SK-N-SH treated with all-trans-retinoic acid at 6 μM for 48 hours (cell line): ENCODE measurements around the gene GNG14.

Source experiments
- ARNTL ChIP-seq: fragments of 450-650 bp; formaldehyde crosslinking; IDR thresholded peaks from 2 replicates; pipeline ENCODE4 v1.5.0; 2020; ENCODE audit warnings: low read depth, mild to moderate bottlenecking, moderate library complexity, borderline replicate concordance
- GLIS3 ChIP-seq: fragments of 250-450 bp; sonication (Bioruptor Pico); IDR thresholded peaks from 2 replicates; pipeline ENCODE4 v1.5.0; 2020; ENCODE audit warnings: mild to moderate bottlenecking, moderate library complexity
- OSR1 ChIP-seq: fragments of 250-450 bp; sonication (Bioruptor Pico); IDR thresholded peaks from 2 replicates; pipeline ENCODE4 v1.8.0; 2022; ENCODE audit warnings: moderate library complexity, mild to moderate bottlenecking, inconsistent platforms
- PATZ1 ChIP-seq: fragments of 250-450 bp; sonication (Bioruptor Pico); IDR thresholded peaks from 2 replicates; pipeline ENCODE4 v1.8.0; 2020; ENCODE audit warnings: mild to moderate bottlenecking, moderate library complexity, borderline replicate concordance
- PPARA ChIP-seq: fragments of 250-450 bp; sonication (Bioruptor Pico); IDR thresholded peaks from 2 replicates; pipeline ENCODE4 v1.5.0; 2020; ENCODE audit warnings: mild to moderate bottlenecking, borderline replicate concordance
- TOX ChIP-seq: fragments of 250-450 bp; sonication (Bioruptor Pico); IDR thresholded peaks from 2 replicates; pipeline ENCODE4 v1.8.0; 2021; ENCODE audit warnings: mild to moderate bottlenecking, moderate library complexity, borderline replicate concordance
- ZFP30 ChIP-seq: fragments of 450-650 bp; formaldehyde crosslinking; IDR thresholded peaks from 2 replicates; pipeline ENCODE4 v1.5.0; 2022; ENCODE audit warnings: mild to moderate bottlenecking, moderate library complexity

DNA sequence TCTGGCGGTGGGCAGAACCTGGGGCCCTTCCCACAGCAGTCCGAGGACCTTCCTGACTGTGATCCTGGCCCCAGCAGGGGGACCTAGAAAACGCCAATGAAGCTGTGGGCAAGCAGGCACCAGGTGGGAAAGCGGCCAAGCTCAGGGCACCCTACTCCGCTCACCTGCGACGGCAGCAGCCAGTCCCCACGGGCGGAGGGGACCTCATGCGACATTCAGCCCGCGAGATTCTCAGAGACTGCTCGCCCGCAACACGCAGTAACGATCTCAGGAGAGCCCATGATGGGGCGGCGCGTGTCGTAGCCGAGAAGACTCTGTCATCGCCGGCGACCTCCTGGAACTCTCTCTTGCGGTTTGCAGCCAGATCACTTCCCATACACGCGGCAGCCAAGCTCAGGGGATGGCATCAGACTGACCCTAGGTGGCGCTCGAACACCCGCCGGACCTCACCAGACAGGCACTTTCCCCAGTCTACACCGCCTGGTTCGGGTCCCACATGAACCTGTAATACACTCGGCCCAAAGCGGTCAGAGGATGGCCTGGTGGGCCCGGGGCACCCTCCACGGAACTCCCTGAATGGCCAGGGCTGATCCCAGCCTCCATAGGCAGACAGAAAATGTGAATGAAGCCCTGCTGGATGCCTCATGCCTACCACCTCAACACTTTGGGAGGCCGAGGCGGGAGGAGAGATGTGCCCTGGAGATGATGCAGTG lies 47.7 kb upstream of the GNG14 start:
- TF ChIP-seq TOX (CRISPR knock-in tag): no peak
- TF ChIP-seq OSR1: no peak
- no peak for TF ChIP-seq PATZ1 (CRISPR knock-in tag)
- no peak for TF ChIP-seq PPARA (CRISPR knock-in tag)
- TF ChIP-seq ZFP30: no peak
- no peak for TF ChIP-seq ARNTL (CRISPR knock-in tag)
- TF ChIP-seq GLIS3 (CRISPR knock-in tag): no peak
